ENCODE results near the gene MRPS22.

Gene MRPS22

GRCh38 chr3:139343895-139344856, at the start of gene MRPS22:
Gene MRPS22, plus strand, starts transcription at chr3:139344020. Its CDS starts 7 bp downstream, at chr3:139344027.
- DNase-seq (ENCODE audit: low read depth) = peak; percentile 96

- no peak for DNase-seq (ENCODE audit: low read depth)
These were observed 48.8 kb upstream of the MRPS22 start for GRCh38 chr3:139295040-139295439.

GRCh38 chr3:139296141-139296718, 47.6 kb upstream of the MRPS22 start:
- no peak for DNase-seq (ENCODE audit: low read depth)

GRCh38 chr3:139297588-139298311, 46.1 kb upstream of the MRPS22 start:
- peak; percentile 50 for DNase-seq (ENCODE audit: low read depth)

- DNase-seq (ENCODE audit: low read depth) = peak; percentile 75
These were observed 44.3 kb upstream of the MRPS22 start for GRCh38 chr3:139299261-139300132.

- DNase-seq (ENCODE audit: low read depth) = no peak
These were observed 43.4 kb upstream of the MRPS22 start for GRCh38 chr3:139300416-139300815.

- DNase-seq (ENCODE audit: low read depth) = peak; percentile 55
These were observed 42.6 kb upstream of the MRPS22 start for GRCh38 chr3:139301183-139301582.

- DNase-seq (ENCODE audit: low read depth) = no peak
These were observed 42.2 kb upstream of the MRPS22 start for GRCh38 chr3:139301654-139302053.

GRCh38 chr3:139302084-139302800, 41.6 kb upstream of the MRPS22 start:
- DNase-seq (ENCODE audit: low read depth) = peak; percentile 99

- no peak for DNase-seq (ENCODE audit: low read depth)
These were observed 41.1 kb upstream of the MRPS22 start for GRCh38 chr3:139302801-139303113.

- DNase-seq (ENCODE audit: low read depth) = no peak
These were observed 40.6 kb upstream of the MRPS22 start for GRCh38 chr3:139303216-139303615.

GRCh38 chr3:139304383-139304782, 39.4 kb upstream of the MRPS22 start:
- DNase-seq (ENCODE audit: low read depth) = no peak

- DNase-seq (ENCODE audit: low read depth) = no peak
These were observed 37.7 kb upstream of the MRPS22 start for GRCh38 chr3:139306078-139306477.

GRCh38 chr3:139307072-139307491, 36.7 kb upstream of the MRPS22 start:
- no peak for DNase-seq (ENCODE audit: low read depth)

GRCh38 chr3:139307601-139308555, 35.9 kb upstream of the MRPS22 start:
- DNase-seq (ENCODE audit: low read depth) = no peak

- DNase-seq (ENCODE audit: low read depth) = no peak
These were observed 35.3 kb upstream of the MRPS22 start for GRCh38 chr3:139308560-139308959.

- no peak for DNase-seq (ENCODE audit: low read depth)
These were observed 34.7 kb upstream of the MRPS22 start for GRCh38 chr3:139309061-139309591.

GRCh38 chr3:139309880-139310279, 33.9 kb upstream of the MRPS22 start:
- no peak for DNase-seq (ENCODE audit: low read depth)

GRCh38 chr3:139310474-139310933, 33.3 kb upstream of the MRPS22 start:
- peak; percentile 77 for DNase-seq (ENCODE audit: low read depth)

- no peak for DNase-seq (ENCODE audit: low read depth)
These were observed 32.3 kb upstream of the MRPS22 start for GRCh38 chr3:139311557-139311956.

Measured in iris pigment epithelial cell (primary cell).